ENCODE results near the gene TVP23A.
"Not testable (repeated sequence)": the region's sequence is repeated elsewhere in the genome, so short reads cannot be mapped to it uniquely, and the experiment has no call there.

TVP23A gene

GRCh38 chr16:10835281-10835931 is 16.8 kb upstream of the TVP23A start:
- peak in 1 of 2 donors; percentile 1 for DNase-seq (ENCODE audit: low read depth in 2 of 2)

GRCh38 chr16:10834766-10835165 is 16.2 kb upstream of the TVP23A start:
- DNase-seq (ENCODE audit: low read depth in 2 of 2): no peak

- no peak for DNase-seq (ENCODE audit: low read depth in 2 of 2)
Measured at GRCh38 chr16:10834130-10834529, 15.5 kb upstream of the TVP23A start.

GRCh38 chr16:10833271-10833670 is 14.7 kb upstream of the TVP23A start:
- DNase-seq (ENCODE audit: low read depth in 2 of 2): no peak

GRCh38 chr16:10831894-10832886 is 13.6 kb upstream of the TVP23A start:
- DNase-seq (ENCODE audit: low read depth in 2 of 2): no peak

GRCh38 chr16:10830240-10830639 is 11.6 kb upstream of the TVP23A start:
- not testable (repeated sequence) for DNase-seq (ENCODE audit: low read depth in 2 of 2)

- DNase-seq (ENCODE audit: low read depth in 2 of 2): not testable (repeated sequence)
Measured at GRCh38 chr16:10829390-10830098, 10.9 kb upstream of the TVP23A start.

GRCh38 chr16:10828851-10829366 is 10.3 kb upstream of the TVP23A start:
- no peak for DNase-seq (ENCODE audit: low read depth in 2 of 2)

- DNase-seq (ENCODE audit: low read depth in 2 of 2): no peak
Measured at GRCh38 chr16:10827691-10828341, 9.2 kb upstream of the TVP23A start.

GRCh38 chr16:10824111-10824893 is 5.7 kb upstream of the TVP23A start:
- DNase-seq (ENCODE audit: low read depth in 2 of 2): no peak

- DNase-seq (ENCODE audit: low read depth in 2 of 2): no peak
Measured at GRCh38 chr16:10822702-10823101, 4.1 kb upstream of the TVP23A start.

- no peak for DNase-seq (ENCODE audit: low read depth in 2 of 2)
Measured at GRCh38 chr16:10820546-10820945, 2.0 kb upstream of the TVP23A start.

GRCh38 chr16:10817514-10817913 is 1.1 kb downstream of the TVP23A start:
- no peak for DNase-seq (ENCODE audit: low read depth in 2 of 2)

- no peak for DNase-seq (ENCODE audit: low read depth in 2 of 2)
Measured at GRCh38 chr16:10813099-10813455, 5.5 kb downstream of the TVP23A start.

GRCh38 chr16:10812312-10813098 is 6.1 kb downstream of the TVP23A start:
- no peak for DNase-seq (ENCODE audit: low read depth in 2 of 2)

GRCh38 chr16:10809706-10810105 is 8.9 kb downstream of the TVP23A start:
- DNase-seq (ENCODE audit: low read depth in 2 of 2): no peak

- no peak for DNase-seq (ENCODE audit: low read depth in 2 of 2)
Measured at GRCh38 chr16:10808850-10809249, 9.7 kb downstream of the TVP23A start.

- no peak for DNase-seq (ENCODE audit: low read depth in 2 of 2)
Measured at GRCh38 chr16:10808218-10808617, 10.4 kb downstream of the TVP23A start.

GRCh38 chr16:10806698-10807097 is 11.9 kb downstream of the TVP23A start:
- DNase-seq (ENCODE audit: low read depth in 2 of 2): no peak

GRCh38 chr16:10805334-10805733 is 13.3 kb downstream of the TVP23A start:
- no peak for DNase-seq (ENCODE audit: low read depth in 2 of 2)
